Neural cell (in vitro differentiated cells): Measurements from ENCODE around the gene GCFC2.
"Not testable (repeated sequence)": the region's sequence is repeated elsewhere in the genome, so short reads cannot be mapped to it uniquely, and the experiment has no call there.

Experiments
- CTCF ChIP-seq: fragments of 450-650 bp; IDR thresholded peaks from 2 replicates; pipeline ENCODE4 v1.5.1; 2014; ENCODE audit warnings: antibody characterized with exemption, mild to moderate bottlenecking, moderate library complexity; ENCODE audit not compliant: poor library complexity, severe bottlenecking
- EP300 ChIP-seq: fragments of 450-650 bp; conservative IDR thresholded peaks from 2 replicates; pipeline ENCODE4 v1.6.1; 2014; ENCODE audit warnings: antibody characterized with exemption, mild to moderate bottlenecking, moderate library complexity; ENCODE audit not compliant: poor library complexity, severe bottlenecking
- EZH2 ChIP-seq: fragments of 200-600, 300-800 bp; shearing (Covaris generic), sonication (generic); IDR thresholded peaks from 2 replicates; pipeline ENCODE4 v1.6.1; 2014; ENCODE audit warnings: antibody characterized with exemption, low read length, borderline replicate concordance, mild to moderate bottlenecking; ENCODE audit not compliant: insufficient read depth, poor library complexity, severe bottlenecking
- MXI1 ChIP-seq: fragments of 450-650 bp; conservative IDR thresholded peaks from 2 replicates; pipeline ENCODE4 v1.6.1; 2014; ENCODE audit warnings: antibody characterized with exemption, mild to moderate bottlenecking; ENCODE audit not compliant: poor library complexity, severe bottlenecking
- POLR2AphosphoS5 ChIP-seq: IDR thresholded peaks from 2 replicates; pipeline ENCODE4 v1.6.1; 2012
- RAD21 ChIP-seq: fragments of 450-650 bp; conservative IDR thresholded peaks from 2 replicates; pipeline ENCODE4 v1.6.1; 2014; ENCODE audit warnings: antibody characterized with exemption, mild to moderate bottlenecking, moderate library complexity
- REST ChIP-seq: IDR thresholded peaks from 2 replicates; pipeline ENCODE4 v1.6.1; 2012; ENCODE audit warnings: borderline replicate concordance
- TAF1 ChIP-seq: IDR thresholded peaks from 2 replicates; pipeline ENCODE4 v1.6.1; 2012; ENCODE audit warnings: low read depth

GRCh38 chr2:75683430-75683829 is 27.3 kb downstream of the GCFC2 start:
- TF ChIP-seq EP300, CTCF, REST, POLR2AphosphoS5, EZH2, TAF1, RAD21, MXI1: not testable (repeated sequence)
